Hematopoietic multipotent progenitor cell treated with erythropoietin and hydrocortisone succinate and interleukin-3 and kit ligand, for 15 days (in vitro differentiated cells): Measurements from ENCODE around the gene MYH10.

Experiments
- DNase-seq: peaks from one replicate; pipeline ENCODE4 v3.0.0-alpha.2; 2015; ENCODE audit warnings: low spot score

MYH10 gene

GRCh38 chr17:8494506-8495111, 135.9 kb downstream of the MYH10 start:
- DNase-seq = no peak

GRCh38 chr17:8494021-8494420, 136.5 kb downstream of the MYH10 start:
- DNase-seq = no peak

GRCh38 chr17:8492121-8492520, 138.4 kb downstream of the MYH10 start:
- DNase-seq = no peak

GRCh38 chr17:8490256-8491023, 140.1 kb downstream of the MYH10 start:
- DNase-seq = no peak

- DNase-seq = no peak
Measured at GRCh38 chr17:8489841-8490240, 140.7 kb downstream of the MYH10 start.

GRCh38 chr17:8488901-8489300, 141.6 kb downstream of the MYH10 start:
- DNase-seq = peak; percentile 56

- no peak for DNase-seq
Measured at GRCh38 chr17:8488491-8488890, 142.0 kb downstream of the MYH10 start.

- no peak for DNase-seq
Measured at GRCh38 chr17:8487743-8488142, 142.8 kb downstream of the MYH10 start.

GRCh38 chr17:8487130-8487645, 143.3 kb downstream of the MYH10 start:
- no peak for DNase-seq

GRCh38 chr17:8485491-8485890, 145.0 kb downstream of the MYH10 start:
- no peak for DNase-seq

- no peak for DNase-seq
Measured at GRCh38 chr17:8484465-8484864, 146.1 kb downstream of the MYH10 start.

- no peak for DNase-seq
Measured at GRCh38 chr17:8482546-8482945, 148.0 kb downstream of the MYH10 start.

GRCh38 chr17:8481703-8482102, 148.8 kb downstream of the MYH10 start:
- DNase-seq = no peak

- DNase-seq = no peak
Measured at GRCh38 chr17:8481089-8481488, 149.4 kb downstream of the MYH10 start.

- no peak for DNase-seq
Measured at GRCh38 chr17:8480011-8480976, 150.2 kb downstream of the MYH10 start.

GRCh38 chr17:8479431-8479947, 151.0 kb downstream of the MYH10 start:
- DNase-seq = no peak

- no peak for DNase-seq
Measured at GRCh38 chr17:8477715-8478441, 152.6 kb downstream of the MYH10 start.

GRCh38 chr17:8477171-8477570, 153.4 kb downstream of the MYH10 start:
- no peak for DNase-seq

- DNase-seq = no peak
Measured at GRCh38 chr17:8476741-8477140, 153.8 kb downstream of the MYH10 start.

- DNase-seq = no peak
Measured at GRCh38 chr17:8475781-8476180, 154.7 kb downstream of the MYH10 start.

- no peak for DNase-seq
Measured at GRCh38 chr17:8475227-8475626, 155.3 kb downstream of the MYH10 start.
